GM12892 (cell line): ENCODE data around the gene CTBP2. TPM values are rescaled to one million over a fixed set of nuclear protein-coding genes. Genes with fewer than 3 reads are reported as not detected.
A peak's percentile ranks its signal among the peaks of the same experiment; 100 is the strongest.

Experiments
- DNase-seq: peaks from one replicate; pipeline ENCODE4 v3.0.0; 2011; ENCODE audit not compliant: insufficient read length
- FAIRE-seq: peaks from 2 replicates; lab custom pipeline; 2011; peaks lifted over from hg19 to GRCh38; lab: Jason Lieb, UNC
- POLR2A ChIP-seq: IDR thresholded peaks from 2 replicates; pipeline ENCODE4 v1.6.1; 2011; ENCODE audit warnings: low read depth, low read length, control low read depth
- POLR2AphosphoS5 ChIP-seq: IDR thresholded peaks from 2 replicates; pipeline ENCODE4 v1.6.1; 2011; ENCODE audit warnings: low read depth, low read length, control low read depth
- TAF1 ChIP-seq: IDR thresholded peaks from 2 replicates; pipeline ENCODE4 v1.6.1; 2011; ENCODE audit warnings: low read depth, mild to moderate bottlenecking, control low read depth, low read length, borderline replicate concordance
- polyA plus RNA-seq: library from polyadenylated mRNA; unstranded; fragments of >200 nt; gene quantifications from one replicate; pipeline ENCODE4 v1.2.1, GENCODE V29; 2012; ENCODE audit warnings: missing spikeins, inconsistent platforms; ENCODE audit not compliant: missing spikeins

The CTBP2 gene
- polyA plus RNA-seq = 2.2 TPM

DNA sequence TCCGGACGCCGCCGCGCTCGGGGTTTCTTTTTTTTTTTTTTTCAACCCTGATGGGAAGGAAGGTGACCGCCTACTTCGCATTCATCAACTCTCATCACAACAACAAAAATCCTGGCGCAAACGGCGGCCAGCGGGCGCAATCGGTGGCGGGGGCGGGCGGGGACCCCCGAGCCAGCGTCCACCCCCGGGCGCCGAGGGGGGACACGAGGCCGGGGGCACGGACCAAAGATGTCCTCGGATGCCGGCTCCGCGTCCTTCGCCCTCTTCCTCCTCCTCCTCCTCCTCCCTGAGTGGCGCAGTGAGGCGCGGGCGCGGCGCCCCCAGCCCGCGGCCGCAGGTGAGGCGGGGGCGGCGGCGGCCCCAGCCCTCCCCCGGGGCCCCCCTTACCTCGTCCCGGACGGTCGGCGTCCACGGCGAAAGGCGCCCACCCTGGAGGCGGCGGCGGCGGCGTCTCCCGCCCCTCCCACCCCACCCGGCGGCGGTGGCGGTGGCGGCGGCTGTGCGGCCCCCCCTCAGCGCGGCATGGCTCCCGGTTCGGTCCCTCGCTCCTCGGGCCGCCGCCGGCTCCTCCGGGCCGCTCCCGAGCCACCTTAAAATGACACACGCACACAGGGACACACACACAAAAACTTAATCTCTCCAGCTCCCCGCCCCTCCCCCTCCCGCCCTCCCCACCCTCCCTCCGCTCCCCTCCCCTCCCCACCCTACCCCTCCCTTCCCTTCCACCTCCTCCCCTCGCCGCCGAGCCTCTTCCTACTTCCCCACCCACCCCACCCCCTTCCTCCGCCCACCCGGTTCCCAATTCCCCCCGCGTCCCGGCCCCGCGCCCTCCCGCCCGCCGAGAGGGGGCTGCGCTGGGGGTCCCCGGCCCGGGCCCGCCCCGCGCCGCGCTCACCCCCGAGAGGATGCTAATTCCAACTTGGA, at the start of gene CTBP2:
Gene CTBP2 (minus strand): TSS at position 632 of the 924 bp plus-strand sequence.
- TF ChIP-seq POLR2AphosphoS5 = no peak

DNA sequence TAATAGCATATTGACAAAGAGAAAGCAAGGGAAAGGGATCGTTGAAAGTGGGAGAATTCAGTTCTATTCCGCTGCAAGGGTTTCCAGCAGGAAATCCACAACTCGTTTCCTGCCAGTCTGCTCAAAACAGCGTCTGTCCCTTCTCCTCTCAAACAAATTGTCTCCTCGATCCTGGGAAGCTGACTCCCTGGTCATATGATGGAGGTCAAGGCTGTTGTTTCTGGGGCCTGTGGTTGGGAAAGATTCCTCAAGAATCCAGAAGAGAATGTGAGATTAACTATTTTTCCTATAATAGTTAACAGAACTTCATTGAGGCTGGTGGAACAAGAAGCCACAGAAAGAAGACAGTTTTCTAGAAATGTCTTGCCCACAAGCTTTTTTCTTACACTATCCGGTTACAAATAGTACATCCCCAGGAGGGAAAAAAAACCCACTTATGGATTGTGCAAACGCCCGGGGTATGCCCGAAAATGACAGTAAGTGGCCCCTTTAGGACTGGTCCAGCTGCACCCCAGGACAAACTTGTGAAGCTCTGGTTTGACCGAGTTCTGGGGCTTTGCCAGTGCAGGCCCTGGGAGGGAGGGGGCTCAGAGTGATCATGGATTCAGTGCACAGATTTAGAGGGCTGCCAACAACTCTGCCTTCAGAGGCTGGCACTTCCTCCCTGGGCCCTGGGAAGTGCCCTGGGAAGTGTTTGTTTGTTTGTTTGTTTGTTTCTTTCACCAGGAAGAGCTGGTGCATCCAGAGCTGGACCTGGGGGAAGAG, 49.4 kb upstream of the CTBP2 start:
- no peak for FAIRE-seq
- TF ChIP-seq TAF1 (no peak), POLR2AphosphoS5 (no peak), POLR2A (no peak)
- no peak for DNase-seq

More for the DNA sequence above, at the start of gene CTBP2:
- FAIRE-seq (no peak), DNase-seq (no peak)

DNA sequence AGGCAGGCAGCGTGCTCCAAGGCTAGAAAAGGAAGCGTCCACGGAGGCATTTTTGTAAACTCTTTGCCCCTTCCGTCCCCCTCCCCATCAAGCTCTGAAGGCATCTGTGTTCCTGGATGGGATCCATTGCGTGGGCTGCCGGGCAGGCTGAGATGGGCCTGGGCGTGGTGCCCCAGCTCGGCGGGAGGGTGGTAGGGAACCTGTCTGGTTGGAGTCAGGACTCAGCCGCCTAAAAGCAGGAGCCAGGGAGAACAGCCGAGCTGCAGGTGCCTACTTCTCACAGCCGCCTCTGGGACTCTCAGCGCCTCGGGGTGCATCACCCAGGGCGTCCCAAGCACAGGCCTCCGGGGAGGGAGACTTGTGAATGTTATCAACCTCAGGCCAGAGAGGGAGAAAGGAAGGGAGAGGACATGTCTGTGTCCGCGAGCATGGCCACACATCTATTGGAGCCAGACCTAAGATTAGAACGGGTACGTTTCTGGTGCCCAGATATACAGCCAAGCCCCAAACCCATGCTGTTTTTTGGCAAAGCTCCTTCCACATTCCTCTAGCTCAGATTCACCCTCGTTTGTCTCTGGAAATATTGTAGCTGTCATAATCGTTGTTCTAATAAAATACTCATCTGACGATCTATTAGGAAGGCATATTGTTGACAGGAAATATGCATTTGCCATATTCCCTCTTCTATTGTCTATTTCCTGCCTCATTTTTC, 48.6 kb upstream of the CTBP2 start:
- TF ChIP-seq POLR2AphosphoS5 = no peak
- no peak for TF ChIP-seq TAF1
- FAIRE-seq = no peak
- DNase-seq = no peak

DNA sequence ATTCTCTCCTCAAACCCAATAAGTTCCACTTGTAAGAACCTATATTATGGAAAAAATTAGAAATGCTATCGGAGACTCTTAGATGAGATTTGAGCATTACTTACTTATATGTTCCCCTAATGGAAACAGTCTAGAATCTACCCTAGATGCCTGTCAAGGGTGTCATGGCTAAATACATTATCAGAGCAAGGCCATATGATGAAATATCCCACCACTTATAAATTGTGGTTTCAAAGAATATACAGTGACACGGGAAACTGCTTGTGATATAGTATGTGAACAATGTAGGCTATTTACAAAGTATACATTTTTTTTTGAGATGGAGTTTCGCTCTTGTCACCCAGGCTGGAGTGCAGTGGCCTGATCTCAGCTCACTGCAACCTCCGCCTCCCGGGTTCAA, 46.3 kb upstream of the CTBP2 start:
- TF ChIP-seq POLR2A = no peak
- TF ChIP-seq TAF1 = no peak
- TF ChIP-seq POLR2AphosphoS5 = no peak
- FAIRE-seq = no peak
- DNase-seq = no peak

DNA sequence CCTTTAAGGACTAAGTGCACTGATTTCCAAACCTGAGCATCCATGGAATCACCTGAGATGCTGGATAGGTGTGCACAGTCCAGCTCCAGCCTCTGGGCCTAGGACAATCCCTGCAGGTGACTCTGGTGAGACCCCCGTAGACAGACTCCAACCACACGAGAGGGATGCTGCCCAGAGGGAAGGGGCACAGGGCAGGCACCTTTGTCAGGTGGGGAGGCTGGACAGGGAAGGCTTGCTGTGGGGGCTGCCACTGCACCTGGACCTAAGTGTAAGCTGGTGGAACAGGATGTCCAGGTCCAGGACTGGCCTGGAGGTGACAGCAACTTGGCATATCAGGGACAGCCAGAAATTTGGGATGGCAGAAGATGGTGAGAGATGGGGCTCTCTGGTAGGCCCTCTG, 45.1 kb upstream of the CTBP2 start:
- FAIRE-seq = no peak
- no peak for DNase-seq
- TF ChIP-seq POLR2AphosphoS5 (no peak), POLR2A (no peak), TAF1 (no peak)

DNA sequence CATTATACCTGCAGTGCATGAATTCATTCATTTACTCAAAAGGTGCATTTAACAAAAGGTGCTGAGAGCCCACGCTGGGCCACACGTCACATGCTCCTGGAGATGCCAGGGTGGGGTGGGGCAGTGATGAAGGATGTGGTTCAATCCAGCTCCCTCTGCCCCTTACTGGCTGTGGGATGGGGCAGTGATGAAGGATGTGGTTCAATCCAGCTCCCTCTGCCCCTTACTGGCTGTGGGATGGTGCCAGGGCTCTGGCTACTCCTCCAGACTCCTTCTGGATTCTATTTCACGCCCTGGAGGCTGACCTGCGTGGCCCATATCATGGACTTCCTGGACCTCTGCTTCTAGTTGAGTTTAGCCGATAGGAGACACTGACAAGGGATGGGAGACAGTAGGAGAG, 44.0 kb upstream of the CTBP2 start:
- DNase-seq (no peak), FAIRE-seq (no peak)
- TF ChIP-seq POLR2AphosphoS5 (no peak), TAF1 (no peak), POLR2A (no peak)

DNA sequence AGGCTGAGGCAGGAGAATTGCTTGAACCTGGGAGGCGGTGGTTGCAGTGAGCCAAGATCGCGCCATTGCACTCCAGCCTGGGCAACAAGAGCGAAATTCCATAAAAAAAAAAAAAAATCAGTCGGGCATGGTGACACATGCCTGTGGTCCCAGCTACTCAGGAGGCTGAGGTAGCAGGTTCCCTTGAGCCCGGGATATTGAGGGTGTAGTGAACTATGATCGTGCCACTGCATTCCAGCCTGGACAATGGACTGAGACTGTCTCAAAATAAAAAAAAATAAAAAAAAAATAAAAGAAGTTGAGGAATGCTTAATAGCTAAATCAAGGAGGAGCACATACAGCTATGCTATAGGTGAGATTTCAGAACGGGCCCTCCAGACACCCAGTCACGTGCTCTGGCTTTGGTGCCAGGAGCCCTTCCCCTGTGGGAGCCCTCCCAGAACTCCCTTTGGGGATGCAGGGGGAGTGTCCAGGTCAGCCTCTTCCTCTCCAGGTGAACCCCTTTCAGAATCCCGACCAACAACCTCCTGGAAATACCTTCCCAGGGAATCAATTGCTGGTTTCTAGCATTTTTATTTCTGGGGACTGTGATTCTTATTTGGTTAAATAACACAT, 42.9 kb upstream of the CTBP2 start:
- TF ChIP-seq TAF1 (no peak), POLR2A (no peak), POLR2AphosphoS5 (no peak)
- DNase-seq = no peak
- no peak for FAIRE-seq

DNA sequence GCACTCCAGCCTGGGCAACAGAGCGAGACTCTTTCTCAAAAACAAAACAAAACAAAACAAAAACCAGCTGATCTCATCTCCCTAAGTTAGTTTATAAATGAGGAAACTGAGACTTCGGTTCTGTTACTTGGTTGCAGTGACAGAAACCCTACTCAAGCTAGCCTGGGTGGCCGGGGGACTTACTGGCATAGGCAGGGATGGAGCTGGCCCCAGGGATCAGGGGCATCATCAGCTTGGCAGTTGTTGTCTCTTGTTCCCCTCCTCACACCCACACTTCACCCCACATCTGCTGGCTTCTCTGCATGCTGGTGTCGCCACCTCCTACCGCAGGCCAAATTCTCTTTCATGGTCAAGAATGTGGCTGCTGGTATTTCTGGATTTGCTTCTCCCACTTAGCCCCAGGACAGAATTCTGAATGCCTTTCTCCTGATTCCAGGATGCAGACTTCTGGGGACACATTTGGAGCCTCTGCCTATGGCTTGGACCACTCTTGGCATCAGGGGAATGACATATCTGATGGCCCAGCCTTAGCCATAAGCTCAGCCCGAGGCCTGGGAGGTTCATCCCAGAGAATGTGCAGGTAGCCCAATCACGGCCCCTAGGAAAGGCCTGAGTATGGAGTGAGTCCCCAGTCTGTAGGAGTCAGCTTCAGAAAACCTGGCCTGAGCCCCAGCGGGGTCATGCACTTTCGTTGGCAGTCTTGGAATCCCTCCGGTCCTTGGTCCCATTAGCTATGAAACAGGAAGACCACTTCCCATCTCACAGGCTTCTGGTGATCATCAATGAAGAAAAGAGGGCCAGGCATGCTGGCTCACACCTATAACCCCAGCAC, 41.6 kb upstream of the CTBP2 start:
- no peak for TF ChIP-seq TAF1
- FAIRE-seq = peak; percentile 51
- no peak for DNase-seq

DNA sequence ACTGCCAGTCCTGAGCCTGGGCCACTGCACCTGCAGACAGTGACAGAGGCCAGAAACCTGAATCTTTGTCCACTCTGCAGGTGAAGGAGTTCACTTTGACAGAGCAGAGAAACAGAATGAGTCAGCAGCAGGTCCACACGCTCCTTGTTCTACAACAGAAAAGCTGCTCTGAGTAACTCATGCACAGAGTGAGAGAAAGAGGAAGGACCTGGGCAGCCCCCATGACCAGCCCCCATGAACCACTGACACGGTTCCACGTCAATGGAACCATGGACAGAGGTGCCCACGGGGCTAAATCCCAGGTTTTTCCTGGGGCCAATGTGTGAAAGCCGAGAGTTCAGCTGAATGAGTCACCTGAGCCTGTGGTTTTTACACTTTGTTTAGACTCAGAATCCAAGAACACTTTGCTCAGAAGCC, 40.8 kb upstream of the CTBP2 start:
- no peak for TF ChIP-seq POLR2A
- no peak for TF ChIP-seq POLR2AphosphoS5
- no peak for TF ChIP-seq TAF1
- peak; percentile 34 for DNase-seq
- FAIRE-seq = peak; percentile 89

DNA sequence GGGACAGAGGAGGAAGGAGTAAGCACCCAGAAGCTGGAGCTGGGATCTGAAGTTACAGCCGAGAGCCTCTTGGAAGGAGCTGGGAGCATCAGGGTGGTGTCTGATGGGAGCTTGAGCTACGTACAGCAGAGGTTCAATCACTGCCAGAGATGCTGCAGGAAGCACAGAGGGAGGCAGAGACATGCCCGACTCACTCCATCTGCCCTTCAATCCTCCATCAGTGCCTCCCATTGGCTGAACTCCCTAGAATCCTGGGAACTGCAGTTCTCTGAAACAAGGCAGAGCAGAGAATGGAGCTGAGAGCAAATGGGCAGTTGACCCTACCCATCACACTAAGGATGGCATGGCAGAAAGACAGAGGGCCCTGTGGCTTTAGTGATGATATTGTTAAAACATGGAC, 40.0 kb upstream of the CTBP2 start:
- TF ChIP-seq POLR2A (no peak), TAF1 (no peak), POLR2AphosphoS5 (no peak)
- DNase-seq (no peak), FAIRE-seq (no peak)
